Eye (tissue), 1 donor: ENCODE measurements around the gene MAMDC4.

ENCODE experiments used
- DNase-seq: peaks from one replicate; pipeline ENCODE4 v3.0.0-alpha.2; 2015

Gene MAMDC4

DNA sequence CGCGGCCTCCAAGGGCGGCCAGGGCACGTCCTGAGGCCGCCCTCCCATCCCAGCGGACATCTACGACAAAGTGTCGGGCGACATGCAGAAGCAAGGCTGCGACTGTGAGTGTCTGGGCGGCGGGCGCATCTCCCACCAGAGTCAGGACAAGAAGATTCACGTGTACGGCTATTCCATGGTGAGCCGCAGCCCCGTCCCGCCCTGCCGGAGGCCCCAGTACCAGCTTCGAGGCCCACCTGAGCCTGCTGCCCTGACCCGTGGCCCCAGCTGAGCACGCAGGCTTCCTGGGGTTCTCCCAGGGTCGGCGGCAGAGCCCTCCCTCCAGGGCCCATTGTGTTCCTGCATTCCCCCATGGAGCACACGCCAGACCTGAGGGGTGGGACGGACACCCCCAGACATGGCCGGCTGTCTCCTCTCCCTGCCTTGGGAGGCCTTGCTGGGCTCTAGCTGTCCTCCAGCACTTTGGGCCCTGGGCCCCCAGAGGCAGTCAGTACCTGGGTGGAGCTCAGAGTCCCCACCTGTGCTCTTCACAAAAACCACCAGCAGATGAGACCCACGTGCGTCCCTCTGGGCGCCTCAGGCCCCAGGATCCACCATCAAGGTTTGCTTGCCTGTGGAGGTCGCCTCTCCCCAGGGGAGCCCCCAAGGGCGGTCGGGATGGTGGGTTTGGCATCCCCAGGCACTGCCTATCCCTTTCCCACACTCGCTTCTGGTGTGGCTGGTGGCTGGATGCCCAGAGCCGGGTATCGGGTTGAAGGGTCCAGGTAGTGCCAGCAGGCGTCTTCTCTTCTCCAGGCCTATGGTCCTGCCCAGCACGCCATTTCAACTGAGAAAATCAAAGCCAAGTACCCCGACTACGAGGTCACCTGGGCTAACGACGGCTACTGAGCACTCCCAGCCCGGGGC is 1.9 kb upstream of the MAMDC4 start:
- DNase-seq, result no peak

DNA sequence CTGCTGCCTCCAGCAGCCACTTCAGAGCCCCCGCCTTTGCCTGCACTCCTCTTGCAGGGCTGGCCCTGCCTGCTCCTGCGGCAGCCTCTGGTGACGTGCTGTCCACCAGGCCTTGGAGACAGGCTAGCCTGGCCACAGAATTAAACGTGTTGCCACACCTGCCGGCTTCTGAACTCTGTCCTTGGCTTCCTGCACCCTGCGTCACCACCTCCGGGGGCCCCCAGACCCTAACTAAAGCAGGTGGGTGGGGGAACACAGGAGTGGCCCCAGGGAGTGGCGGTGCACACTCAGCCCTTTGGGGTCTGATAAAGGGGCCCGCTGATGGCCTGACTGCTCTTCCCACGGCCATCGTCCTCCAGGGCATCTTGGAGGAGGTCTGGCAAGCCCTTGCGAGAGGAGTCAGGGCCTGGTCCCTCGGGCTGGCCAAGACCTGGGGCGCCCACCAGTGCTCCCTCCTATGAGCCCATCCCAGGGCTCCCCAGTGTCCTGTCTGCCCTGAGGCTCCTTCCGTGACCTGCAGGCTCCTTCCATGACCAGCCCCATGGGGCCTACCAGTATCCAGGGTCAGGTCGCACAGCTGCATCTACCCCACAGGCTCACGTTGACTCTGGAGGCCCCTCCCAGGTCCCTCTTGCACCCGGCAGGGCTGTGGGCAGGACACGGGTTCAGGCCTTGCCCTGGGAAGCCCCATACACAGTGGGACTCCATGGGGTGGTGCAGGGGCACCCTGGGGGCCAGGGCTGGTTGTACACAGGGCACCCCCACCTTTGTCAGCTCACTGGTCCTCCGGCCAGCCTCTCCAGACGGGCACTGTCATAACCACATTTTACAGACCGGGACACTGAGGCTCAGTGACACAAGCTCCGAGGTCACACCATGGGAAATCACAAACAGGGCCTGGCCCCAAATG is 1.0 kb upstream of the MAMDC4 start:
- DNase-seq, result no peak

DNA sequence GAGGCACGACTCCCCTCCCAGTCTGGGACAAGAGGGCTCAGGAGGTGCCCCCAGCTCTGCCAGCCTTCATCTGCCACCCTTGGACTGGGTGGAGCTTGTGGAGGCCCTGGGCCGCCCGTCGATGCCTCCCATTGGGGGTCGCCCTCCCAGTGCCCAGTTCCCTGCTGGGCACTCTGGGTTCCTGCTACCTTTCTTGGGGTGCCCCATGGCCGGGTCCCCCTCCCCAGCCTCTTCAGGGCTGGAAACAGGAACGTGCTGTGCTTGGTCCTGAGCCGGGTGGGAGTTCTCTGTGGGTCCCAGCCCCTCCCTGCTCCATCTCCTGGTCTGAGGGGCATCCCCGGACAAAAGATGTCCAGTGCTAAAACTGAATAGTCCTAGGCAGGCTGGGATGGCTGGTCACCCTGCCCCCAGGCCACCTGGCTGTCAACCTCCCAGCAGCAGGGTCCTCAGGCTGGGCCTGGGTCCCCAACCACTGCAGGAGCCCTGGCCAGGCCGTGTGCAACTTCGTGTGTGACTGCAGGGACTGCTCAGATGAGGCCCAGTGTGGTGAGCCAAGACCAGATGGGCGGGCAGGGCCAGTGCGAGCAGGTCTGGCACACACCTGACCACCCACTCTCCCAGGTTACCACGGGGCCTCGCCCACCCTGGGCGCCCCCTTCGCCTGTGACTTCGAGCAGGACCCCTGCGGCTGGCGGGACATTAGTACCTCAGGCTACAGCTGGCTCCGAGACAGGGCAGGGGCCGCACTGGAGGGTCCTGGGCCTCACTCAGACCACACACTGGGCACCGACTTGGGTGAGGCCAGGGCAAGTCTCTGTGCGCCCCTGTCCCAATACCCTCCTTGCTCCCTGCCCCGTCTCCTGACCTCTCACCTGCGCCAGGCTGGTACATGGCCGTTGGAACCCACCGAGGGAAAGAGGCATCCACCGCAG is 784 bp downstream of the MAMDC4 start:
- DNase-seq, result no peak

DNA sequence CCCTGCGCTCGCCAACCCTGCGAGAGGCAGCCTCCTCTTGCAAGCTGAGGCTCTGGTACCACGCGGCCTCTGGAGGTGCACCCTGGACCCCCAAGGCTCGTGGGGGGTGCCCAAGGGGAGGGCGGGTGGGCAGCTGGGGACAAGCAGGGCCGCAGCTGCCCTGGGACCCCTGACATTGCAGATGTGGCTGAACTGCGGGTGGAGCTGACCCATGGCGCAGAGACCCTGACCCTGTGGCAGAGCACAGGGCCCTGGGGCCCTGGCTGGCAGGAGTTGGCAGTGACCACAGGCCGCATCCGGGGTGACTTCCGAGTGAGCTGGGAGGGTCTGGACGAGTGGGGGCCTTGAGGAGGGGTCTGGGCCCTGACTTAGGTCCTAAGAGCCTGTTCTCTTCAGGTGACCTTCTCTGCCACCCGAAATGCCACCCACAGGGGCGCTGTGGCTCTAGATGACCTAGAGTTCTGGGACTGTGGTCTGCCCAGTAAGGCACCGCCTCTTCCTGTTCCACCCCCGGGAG is 1.5 kb downstream of the MAMDC4 start:
- no peak for DNase-seq

DNA sequence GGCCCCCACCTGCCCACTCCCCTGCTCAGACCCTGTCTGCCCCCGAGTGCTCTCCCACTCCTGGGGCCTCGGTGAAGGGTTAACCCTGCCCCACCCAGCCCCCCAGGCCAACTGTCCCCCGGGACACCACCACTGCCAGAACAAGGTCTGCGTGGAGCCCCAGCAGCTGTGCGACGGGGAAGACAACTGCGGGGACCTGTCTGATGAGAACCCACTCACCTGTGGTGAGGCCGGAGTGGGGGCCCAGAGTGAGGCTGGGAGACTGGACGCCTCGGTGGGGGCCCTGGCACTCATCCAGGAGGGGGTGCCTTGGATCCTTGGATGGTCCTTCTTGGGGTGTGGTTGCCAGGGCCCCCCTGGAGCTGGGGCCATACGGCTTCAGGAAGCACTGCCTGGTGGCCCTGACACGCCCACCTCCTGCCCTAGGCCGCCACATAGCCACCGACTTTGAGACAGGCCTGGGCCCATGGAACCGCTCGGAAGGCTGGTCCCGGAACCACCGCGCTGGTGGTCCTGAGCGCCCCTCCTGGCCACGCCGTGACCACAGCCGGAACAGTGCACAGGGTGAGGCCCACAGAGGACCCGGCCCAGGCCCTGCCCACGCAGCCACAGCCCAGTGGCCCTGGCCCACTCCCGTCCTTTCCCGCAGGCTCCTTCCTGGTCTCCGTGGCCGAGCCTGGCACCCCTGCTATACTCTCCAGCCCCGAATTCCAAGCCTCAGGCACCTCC is 2.1 kb downstream of the MAMDC4 start:
- DNase-seq, result no peak

DNA sequence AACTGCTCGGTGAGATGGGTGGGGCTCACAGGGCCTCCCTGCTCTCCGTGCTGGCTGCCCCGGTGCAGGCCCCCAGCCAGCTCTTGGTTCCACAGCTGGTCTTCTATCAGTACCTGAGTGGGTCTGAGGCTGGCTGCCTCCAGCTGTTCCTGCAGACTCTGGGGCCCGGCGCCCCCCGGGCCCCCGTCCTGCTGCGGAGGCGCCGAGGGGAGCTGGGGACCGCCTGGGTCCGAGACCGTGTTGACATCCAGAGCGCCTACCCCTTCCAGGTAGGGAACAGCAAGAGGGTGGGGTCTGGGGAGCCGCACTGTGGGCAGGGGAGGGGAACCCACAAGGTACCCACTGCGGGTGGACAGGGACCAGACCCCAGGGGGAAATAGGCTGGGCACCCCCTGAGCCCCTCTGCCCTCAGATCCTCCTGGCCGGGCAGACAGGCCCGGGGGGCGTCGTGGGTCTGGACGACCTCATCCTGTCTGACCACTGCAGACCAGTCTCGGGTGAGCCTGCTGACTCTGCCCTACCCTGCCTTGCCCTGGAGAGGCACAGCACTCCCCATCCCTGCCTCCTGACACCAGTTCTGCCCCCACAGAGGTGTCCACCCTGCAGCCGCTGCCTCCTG is 2.8 kb downstream of the MAMDC4 start:
- DNase-seq, result no peak

DNA sequence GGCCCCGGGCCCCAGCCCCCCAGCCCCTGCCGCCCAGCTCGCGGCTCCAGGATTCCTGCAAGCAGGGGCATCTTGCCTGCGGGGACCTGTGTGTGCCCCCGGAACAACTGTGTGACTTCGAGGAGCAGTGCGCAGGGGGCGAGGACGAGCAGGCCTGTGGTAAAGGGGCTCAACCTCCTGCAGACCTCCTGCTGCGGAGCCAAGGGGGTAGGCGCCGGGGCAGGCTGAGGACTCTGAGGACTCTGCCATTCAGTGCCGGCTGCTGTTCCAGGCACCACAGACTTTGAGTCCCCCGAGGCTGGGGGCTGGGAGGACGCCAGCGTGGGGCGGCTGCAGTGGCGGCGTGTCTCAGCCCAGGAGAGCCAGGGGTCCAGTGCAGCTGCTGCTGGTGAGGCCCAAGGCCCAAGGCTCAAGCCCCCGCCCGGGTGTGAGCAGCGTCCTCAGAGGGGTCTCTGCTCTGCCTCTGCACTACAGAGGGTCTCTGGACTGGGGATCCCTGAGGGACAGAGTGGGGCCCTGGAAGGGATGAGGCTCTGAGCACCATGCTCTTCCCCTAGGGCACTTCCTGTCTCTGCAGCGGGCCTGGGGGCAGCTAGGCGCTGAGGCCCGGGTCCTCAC is 3.4 kb downstream of the MAMDC4 start:
- no peak for DNase-seq

DNA sequence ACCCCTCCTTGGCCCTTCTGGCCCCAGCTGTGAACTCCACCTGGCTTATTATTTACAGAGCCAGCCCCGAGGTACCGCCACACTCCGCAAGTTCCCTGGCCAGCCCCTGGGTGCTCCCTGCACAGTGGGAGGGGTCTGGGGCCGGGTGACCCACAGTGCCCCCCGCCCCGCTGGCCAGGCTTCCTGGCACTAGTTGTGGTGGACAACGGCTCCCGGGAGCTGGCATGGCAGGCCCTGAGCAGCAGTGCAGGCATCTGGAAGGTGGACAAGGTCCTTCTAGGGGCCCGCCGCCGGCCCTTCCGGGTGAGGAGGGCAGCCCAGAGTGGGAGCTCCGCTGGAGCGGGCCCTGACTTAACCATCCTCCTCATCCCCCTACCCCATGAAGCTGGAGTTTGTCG is 3.9 kb downstream of the MAMDC4 start:
- DNase-seq, result no peak

DNA sequence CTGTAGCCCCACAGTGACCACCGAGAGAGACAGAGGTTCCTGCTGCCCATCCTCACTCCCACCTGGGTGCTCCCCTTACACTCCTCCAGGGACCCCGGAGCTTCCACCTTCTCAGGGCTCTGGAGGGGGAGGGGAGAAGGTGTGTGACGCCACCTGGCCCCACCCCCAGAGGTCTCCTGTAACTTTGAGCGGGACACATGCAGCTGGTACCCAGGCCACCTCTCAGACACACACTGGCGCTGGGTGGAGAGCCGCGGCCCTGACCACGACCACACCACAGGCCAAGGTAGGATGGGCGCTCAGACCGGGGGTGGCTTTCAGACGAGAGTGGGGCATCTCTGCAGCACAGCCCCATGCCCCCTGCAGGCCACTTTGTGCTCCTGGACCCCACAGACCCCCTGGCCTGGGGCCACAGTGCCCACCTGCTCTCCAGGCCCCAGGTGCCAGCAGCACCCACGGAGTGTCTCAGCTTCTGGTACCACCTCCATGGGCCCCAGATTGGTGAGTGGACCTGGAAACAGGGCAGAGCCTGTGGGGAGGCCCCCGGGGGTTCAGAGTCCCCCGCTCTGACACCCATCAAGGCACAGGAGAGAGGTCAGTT is 4.5 kb downstream of the MAMDC4 start:
- no peak for DNase-seq

DNA sequence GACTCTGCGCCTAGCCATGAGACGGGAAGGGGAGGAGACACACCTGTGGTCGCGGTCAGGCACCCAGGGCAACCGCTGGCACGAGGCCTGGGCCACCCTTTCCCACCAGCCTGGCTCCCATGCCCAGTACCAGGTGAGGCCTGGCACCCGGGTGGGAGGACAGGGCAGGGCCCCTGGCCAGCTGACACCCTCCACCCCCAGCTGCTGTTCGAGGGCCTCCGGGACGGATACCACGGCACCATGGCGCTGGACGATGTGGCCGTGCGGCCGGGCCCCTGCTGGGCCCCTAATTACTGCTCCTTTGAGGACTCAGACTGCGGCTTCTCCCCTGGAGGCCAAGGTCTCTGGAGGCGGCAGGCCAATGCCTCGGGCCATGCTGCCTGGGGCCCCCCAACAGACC is 5.0 kb downstream of the MAMDC4 start:
- no peak for DNase-seq

DNA sequence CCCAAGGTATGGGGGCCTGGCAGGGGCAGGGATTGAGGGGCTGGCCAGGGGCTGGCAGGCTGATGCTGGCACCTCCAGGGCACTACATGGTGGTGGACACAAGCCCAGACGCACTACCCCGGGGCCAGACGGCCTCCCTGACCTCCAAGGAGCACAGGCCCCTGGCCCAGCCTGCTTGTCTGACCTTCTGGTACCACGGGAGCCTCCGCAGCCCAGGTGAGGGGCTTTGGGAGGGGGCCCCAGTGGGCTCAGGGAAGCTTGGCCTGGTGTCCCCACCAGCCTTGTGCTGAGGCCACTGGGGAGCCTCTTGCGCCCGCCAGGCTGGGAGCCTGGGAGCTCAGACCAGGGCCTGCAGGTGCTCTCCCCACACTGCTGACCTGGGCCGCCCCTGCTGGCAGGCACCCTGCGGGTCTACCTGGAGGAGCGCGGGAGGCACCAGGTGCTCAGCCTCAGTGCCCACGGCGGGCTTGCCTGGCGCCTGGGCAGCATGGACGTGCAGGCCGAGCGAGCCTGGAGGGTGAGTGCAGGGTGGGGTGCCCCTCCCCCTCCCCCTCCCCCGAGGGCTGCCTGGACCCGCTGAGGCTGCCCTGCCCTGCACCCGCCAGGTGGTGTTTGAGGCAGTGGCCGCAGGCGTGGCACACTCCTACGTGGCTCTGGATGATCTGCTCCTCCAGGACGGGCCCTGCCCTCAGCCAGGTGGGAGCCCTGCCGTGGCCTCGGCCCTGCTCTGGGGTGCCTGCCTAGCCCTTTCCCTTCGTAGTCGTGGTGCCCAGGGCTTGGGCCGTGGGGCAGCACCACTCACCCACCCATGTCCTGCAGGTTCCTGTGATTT is 5.7 kb downstream of the MAMDC4 start:
- no peak for DNase-seq

DNA sequence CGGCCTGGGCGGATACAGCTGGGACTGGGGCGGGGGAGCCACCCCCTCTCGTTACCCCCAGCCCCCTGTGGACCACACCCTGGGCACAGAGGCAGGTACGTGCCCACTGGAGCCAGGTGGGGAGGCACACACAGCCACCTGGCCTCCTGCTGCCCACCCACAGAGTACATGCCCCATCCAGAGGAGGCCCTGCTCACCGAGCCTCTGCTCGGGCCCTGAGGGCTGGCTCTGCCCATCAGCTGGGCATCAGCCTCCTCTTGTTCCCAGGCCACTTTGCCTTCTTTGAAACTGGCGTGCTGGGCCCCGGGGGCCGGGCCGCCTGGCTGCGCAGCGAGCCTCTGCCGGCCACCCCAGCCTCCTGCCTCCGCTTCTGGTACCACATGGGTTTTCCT is 6.3 kb downstream of the MAMDC4 start:
- no peak for DNase-seq

DNA sequence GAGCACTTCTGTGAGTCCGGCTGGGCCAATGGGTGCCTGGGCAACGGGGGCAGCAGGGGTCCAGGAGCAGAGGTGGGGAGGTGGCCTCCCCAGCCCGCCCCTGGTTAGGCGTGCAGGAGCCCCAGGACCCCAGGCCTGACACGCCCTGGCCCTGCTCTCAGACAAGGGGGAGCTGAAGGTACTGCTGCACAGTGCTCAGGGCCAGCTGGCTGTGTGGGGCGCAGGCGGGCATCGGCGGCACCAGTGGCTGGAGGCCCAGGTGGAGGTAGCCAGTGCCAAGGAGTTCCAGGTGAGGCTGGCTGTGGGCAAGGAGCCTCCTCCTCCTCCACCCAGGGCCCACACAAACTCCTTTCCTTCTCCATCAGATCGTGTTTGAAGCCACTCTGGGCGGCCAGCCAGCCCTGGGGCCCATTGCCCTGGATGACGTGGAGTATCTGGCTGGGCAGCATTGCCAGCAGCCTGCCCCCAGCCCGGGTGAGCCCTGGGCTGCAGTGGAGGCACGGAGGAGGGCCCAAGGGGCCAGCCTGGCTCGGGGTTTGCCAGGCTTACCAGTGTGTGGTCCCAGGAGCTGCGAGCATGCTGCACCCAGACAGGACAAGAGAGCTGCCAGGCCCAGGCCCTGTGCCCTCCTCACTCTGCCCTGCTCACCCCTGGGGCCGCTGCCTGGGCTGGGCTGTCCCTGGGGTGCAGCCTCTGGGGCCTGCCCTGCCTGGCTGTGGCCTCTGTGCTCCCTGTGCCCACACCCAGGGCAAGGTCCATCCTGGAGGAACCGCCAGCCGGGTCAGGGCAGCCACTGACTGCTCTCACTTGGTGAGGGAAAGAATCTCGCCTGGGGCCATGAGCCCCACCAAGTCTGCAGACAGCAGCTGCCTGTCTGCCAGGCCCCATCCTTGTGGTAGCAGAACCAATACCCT is 7.0 kb downstream of the MAMDC4 start:
- no peak for DNase-seq

DNA sequence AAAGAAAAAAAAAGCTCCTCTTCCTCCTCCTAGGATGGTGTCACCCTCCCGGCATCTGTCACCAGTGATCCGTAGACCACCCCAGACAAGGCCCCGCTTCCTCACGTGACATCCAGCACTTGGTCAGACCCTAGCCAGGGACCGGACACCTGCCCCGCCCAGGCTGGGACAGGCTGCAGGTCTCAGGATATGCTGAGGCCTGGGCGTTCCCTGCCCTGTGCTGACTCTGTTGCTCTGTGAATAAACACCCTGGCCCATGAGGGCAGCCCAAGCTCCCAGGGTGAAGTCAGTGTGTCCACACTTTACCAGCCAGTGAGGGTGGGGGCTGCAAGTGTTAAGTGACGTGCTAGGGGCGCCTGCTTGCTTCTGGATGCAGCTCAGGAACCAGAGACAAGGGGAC is 8.4 kb downstream of the MAMDC4 start:
- no peak for DNase-seq

DNA sequence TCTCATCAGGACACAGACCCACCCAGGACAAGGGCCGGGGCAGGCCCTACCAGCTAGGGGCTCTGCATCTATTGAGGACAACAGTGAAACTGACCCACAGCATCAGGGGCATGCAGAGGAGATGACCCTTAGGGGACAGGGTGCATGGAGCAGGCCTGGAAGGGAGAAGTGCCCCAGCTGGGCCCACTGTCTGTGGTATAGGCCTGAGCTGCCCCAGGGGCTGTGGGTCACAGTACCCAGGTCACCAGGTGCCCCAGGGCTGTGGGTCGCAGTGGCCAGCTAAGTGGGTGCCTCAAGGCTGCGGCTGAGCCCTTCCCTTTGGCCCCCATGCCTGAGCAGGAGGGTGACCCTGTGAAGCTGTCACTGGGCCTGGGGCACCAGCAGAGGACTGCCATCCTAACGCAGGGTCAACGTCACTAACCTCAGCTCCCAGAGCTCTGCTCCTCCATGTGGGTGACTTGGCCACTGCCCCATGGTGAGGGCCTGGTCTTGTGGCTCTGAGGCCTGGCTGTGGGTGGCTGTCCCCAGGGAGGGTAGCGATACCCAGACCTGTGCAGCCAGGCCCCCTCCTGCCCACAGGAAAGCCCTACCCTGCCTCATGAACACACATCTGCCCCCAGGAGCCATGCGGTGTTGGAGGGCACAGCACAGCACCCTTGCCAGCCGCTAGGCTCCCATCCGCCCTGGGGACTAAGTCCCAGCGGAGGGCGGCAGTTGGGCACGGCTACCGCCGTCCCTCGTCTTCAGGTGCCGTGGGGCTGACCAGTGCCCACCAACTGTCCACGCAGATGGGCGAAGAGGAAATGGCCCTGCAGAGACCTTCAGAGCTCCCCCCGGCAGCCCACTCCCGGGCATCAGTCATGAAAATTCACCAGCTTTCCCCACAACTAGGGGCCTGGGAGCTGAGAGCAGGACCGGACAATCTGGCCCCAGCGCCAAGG is 9.1 kb downstream of the MAMDC4 start:
- DNase-seq, result no peak

DNA sequence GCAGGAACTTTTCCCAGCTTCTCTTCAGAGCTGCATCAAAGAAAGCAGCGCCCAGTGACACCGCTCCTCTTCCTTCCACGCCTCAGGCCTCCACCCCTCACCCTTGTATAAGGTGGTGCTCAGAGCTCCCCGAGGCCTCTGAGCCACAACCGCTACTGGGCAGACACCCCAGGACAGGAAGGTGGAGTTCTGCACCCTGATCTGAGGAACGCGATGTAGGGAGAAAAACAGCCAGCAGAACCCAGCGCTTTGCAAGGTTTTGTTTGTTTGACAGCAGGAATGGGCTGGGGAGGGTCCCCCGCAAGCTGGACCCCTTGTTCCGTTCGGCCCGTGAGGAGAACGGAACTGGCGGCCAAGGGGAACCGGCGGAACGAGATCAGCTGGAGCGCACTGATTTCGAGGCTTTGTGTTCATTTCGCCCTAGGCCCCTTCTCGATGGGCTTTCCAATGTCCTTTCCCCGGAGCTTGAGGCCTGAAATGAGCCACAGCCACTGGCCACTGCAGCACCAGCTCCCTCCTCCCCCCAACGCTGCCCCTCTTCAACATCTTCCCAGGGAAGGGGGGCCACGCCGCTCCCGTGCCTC is 9.8 kb downstream of the MAMDC4 start:
- DNase-seq, result no peak
